Posterior vena cava (tissue), 2 donors: ENCODE measurements around the gene ATN1. TPM values are rescaled to one million over a fixed set of nuclear protein-coding genes. Genes with fewer than 3 reads are reported as not detected.
A peak's percentile ranks its signal among the peaks of the same experiment; 100 is the strongest.

ENCODE experiments used
- DNase-seq: peaks from one replicate; pipeline ENCODE4 v3.0.0-alpha.2; 2020; ENCODE audit warnings: low spot score
- intact Hi-C, 2 donors: fragments of 100-400 bp; cut with DNase I; formaldehyde crosslinking; loops; one replicate each; pipeline versions ENCODE4 v1.14.1 to v1.14.2; 2022 to 2023
- total RNA-seq, 2 donors: library from RNA; stranded (reverse); fragmentation: NEBNext Ultra II Directional; extraction: Animal tissue kit (Norgen Biotek cat#: 25700); gene quantifications; one replicate each; pipeline ENCODE4 v1.2.1, GENCODE V29; 2021
- donor health status: DM: yes; HTN: yes; CAD: no.
- donor health status: DM: yes; HTN: yes; CAD: no.

Gene ATN1
- total RNA-seq, 2 donors from 2014 or later: 97.0 to 106 TPM

DNA sequence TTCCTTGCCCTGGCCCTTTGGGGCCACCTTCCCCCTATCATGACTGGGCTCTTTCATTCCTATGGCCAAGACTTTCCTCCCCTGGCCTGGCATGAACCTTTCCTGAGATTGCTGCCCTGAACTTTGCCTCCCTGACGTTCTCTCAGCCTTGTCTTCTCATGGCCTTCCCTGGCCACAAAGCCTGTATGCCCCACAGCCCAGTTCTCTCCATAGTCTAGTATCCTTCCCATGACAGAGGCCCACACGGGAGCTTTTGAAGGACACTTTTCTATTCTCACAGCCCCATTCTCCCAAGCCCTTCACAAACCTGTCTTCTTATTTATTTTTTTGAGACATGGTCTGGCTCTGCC lies 11.4 kb downstream of the ATN1 start:
- intact Hi-C loops: loop anchor here in 1 of 2 donors (2.0 kb wide), 1 partner anchor 68 kb away; no protein-coding TSS in a partner anchor
- no peak for DNase-seq

DNA sequence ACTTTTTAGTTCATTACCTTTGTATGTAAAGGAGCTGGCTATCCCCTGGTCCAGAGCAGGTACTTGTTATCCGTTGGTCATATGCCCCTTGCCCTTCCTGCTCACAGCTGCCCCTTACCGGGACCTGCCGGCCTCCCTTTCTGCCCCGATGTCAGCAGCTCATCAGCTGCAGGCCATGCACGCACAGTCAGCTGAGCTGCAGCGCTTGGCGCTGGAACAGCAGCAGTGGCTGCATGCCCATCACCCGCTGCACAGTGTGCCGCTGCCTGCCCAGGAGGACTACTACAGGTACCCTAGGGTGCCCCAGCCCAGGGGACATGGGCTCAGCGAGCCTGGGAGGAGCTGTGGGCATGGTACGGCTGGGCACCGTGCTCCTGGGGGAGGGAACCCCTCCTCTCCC lies 13.5 kb downstream of the ATN1 start:
- intact Hi-C loops: no loop called here
- no peak for DNase-seq

GRCh38 chr12:6941782-6942181 lies 14.0 kb downstream of the ATN1 start:
- peak; percentile 83 for DNase-seq
- intact Hi-C loops: no loop called here

- intact Hi-C loops: no loop called here
- no peak for DNase-seq
These were observed 14.5 kb downstream of the ATN1 start for GRCh38 chr12:6942331-6942665.

- intact Hi-C loops: no loop called here
- DNase-seq: peak; percentile 90
These were observed 15.6 kb downstream of the ATN1 start for GRCh38 chr12:6943389-6943721.

GRCh38 chr12:6943722-6944380 lies 16.1 kb downstream of the ATN1 start, which contains the start of the genes C12orf57 and RNU7-1:
TSS of gene C12orf57 (plus strand) at chr12:6944022. CDS start at chr12:6944122, 100 bp downstream.
TSS of gene RNU7-1 (plus strand) at chr12:6943816.
- DNase-seq: peak; percentile 94
- intact Hi-C loops: no loop called here

DNA sequence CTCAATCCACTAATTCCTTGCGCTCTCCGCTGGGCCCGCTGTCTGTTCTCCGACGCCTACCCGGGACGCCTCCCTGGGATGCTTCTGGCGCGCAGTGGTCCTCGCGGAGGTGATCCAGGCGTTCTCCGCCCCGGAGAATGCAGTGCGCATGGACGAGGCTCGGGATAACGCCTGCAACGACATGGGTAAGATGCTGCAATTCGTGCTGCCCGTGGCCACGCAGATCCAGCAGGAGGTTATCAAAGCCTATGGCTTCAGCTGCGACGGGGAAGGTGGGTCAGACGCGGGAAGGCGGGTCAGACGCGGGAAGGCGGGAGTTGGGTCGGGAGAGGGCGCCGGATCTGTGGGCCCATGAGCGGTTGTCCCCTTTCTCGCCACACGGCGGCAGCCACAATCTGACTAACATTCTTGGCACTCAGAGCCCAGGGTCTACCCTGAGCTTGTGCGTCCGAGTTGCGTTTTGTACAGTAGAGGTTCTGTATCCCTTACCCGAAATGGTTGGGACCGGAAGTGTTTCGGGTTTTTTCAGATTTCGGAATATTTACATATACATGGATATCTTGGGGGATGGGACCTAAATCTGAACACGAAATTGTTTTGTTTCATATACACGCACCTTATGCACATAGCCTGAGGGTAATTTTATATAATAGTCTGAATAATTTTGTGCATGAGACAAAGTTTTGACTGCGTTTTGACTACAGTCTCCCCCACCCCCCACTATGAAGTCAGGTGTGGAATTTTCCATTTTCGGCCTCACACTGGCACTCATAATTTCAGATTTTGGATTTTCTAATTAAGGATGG lies 16.8 kb downstream of the ATN1 start:
- peak; percentile 98 for DNase-seq
- intact Hi-C loops: no loop called here

GRCh38 chr12:6945613-6946012 lies 17.9 kb downstream of the ATN1 start:
- intact Hi-C loops: no loop called here
- DNase-seq: no peak

DNA sequence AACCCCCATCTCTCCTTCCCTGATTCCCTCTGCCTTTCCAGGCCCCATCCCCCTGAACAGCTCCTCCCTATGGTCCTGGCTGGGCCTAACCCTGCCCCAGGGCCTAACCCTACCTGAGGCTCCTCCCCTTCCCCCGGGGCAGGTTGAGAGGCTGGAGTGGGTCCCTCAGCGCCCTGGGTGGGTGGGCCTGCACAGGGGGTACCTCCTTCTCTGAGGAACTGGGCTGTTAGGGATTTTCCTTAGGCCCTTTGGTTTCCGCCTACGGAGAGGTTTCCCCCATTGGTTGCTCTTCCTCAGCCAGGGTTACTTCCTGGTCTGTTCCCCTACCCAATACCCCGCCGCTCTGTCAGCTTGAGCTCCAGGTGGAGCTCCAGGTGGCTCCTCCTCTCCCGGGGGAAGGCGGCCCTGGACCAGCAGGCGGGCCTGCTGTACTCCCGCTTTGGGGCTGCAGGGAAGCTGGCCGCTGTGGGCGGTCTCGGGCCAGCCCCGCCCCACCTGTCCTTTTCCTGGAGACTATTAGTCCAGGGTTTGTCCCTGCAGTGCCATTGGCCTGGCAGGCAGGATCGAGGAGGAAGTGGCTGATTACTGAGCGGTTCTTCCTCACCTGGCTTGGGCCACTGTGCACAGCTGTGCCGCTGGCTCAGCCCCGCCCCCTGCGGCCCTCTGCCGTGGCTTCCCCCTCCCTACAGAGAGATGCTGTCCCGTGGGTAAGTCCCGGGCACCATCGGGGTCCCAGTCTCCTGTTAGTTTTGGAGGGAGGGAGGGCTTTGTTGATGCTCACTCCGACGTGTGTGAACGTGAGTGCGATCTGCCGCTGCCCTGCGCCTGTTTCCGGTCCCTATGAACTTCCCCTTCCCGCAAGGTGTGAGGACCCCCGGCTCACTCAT lies 18.5 kb downstream of the ATN1 start:
- DNase-seq: peak; percentile 87
- intact Hi-C loops: no loop called here

- intact Hi-C loops: no loop called here
- DNase-seq: no peak
These were observed 19.2 kb downstream of the ATN1 start for GRCh38 chr12:6946920-6947374.

DNA sequence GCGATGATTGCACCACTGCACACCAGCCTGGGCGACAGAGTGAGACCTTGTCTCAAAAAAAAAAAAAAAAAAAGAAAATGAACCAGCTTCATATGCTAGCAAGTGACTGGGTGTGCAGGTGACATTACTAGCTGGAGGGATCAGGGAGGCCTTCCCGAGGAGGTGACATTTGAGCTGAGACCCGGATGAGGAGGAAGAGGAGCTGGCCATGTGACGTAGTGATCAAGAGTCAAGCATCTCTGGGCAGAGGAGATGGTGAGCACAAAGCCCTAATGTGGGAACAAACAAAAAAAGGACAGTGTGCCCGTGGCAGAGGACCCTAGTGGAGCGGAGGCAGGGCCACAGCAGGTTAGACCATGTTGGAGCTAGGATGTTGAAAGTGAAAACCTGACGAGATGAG lies 19.9 kb downstream of the ATN1 start:
- intact Hi-C loops: no loop called here
- DNase-seq: peak; percentile 45

DNA sequence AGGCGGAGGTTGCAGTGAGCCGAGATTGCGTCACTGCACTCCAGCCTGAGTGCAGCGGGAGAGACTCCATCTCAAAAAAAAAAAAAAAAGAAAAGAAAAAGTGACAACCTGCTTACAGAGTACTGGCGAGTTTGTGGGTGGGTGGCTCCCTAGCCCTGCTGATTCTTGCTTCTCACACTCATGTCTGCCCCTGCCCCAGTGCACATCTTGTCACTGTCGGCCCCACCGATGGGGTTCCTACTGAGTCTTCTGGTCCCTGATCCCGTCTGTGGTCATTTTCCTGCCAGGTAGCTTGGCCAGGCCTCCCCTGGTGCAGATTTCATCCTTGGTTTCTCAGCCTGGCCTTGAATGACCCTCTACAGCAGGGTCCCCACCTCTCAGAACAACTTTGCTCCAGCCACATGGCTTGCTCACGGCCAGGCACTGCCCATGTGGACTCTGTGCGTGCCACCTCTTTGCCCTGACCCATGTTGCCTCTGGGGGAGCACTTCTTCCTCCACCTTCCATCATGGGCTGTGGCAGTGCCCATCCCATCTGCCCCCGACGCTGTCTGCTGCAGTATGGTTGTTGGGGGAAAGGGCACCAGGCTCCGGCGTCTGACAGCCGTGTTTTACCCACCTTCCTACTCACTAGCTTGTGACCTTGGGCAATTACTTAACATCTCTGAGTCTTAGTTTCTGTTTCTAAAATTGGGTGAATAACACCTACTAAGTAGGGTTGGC lies 21.3 kb downstream of the ATN1 start:
- intact Hi-C loops: no loop called here
- DNase-seq: peak; percentile 66

DNA sequence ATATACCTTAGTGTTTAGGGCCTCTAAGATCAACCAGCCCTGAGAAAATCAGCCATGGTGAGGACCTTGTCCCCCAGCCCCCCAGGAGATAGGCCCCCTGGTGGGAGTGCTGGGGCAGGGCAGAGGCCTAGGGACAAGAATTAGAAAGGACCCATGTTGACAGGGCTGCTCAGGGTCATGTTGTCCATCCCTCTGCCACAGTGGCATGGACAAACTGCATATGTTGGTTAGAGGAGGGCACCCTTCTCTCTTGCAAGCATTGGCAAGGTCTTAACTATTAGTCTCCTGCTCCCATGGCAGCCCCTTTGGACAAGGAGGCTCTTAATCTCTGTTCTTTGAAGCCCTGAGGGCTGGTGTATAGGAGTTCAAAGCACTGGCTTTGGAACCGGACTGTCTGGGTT lies 22.6 kb downstream of the ATN1 start:
- peak; percentile 62 for DNase-seq
- intact Hi-C loops: loop anchor here in 1 of 2 donors (10.0 kb wide), 1 partner anchor 164 kb away; no protein-coding TSS in a partner anchor

DNA sequence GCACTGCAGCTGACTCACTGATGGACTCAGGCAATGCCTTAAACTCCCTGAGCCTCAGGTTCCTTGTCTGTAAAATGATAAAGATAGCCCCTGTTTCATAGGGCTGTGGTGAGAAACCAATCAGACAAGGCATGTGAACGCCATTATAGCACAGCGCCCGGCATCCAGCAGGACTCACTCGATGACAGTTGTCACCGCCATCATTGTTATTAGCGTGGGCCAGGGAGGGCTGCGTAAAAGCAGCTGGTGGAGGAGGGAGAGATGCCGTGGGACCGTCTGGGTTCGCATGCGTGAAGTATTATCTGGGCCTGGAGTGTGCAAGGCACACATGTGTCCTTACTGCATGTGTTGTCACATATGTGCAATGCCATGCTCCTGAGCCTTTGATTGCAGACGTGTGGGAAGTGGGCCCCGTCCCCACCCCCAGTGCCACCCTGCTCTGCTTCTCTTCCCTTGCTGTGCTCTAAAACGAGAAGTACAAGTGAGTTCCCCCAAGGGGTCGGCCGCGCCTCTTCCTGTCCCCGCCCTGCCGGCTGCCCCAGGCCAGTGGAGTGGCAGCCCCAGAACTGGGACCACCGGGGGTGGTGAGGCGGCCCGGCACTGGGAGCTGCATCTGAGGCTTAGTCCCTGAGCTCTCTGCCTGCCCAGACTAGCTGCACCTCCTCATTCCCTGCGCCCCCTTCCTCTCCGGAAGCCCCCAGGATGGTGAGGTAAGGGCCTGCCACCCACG lies 23.2 kb downstream of the ATN1 start, which contains the start of gene PTPN6:
PTPN6 (plus strand) TSS at position 546 of the 730 bp plus-strand sequence; CDS start at position 703, 157 bp downstream.
- DNase-seq: peak; percentile 94
- intact Hi-C loops: loop anchor here in 1 of 2 donors (10.0 kb wide), 1 partner anchor 164 kb away; no protein-coding TSS in a partner anchor

DNA sequence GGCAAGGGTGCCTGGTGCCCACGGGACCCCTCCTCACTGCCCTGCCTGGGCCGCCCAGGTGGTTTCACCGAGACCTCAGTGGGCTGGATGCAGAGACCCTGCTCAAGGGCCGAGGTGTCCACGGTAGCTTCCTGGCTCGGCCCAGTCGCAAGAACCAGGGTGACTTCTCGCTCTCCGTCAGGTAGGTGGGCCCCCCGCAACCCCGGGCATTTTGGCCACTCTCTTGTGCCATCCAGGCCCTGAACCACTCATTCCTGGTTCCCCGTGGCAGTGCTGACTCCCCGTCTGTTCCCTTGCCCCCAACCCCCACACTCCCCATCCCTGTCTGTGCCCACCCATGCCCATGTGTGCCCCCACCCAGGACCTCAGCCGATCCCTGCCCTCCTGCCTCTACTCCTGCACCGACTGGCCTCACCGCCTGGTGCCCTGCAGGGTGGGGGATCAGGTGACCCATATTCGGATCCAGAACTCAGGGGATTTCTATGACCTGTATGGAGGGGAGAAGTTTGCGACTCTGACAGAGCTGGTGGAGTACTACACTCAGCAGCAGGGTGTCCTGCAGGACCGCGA lies 23.9 kb downstream of the ATN1 start:
- intact Hi-C loops: loop anchor here in 1 of 2 donors (10.0 kb wide), 1 partner anchor 163 kb away; no protein-coding TSS in a partner anchor
- peak; percentile 66 for DNase-seq

DNA sequence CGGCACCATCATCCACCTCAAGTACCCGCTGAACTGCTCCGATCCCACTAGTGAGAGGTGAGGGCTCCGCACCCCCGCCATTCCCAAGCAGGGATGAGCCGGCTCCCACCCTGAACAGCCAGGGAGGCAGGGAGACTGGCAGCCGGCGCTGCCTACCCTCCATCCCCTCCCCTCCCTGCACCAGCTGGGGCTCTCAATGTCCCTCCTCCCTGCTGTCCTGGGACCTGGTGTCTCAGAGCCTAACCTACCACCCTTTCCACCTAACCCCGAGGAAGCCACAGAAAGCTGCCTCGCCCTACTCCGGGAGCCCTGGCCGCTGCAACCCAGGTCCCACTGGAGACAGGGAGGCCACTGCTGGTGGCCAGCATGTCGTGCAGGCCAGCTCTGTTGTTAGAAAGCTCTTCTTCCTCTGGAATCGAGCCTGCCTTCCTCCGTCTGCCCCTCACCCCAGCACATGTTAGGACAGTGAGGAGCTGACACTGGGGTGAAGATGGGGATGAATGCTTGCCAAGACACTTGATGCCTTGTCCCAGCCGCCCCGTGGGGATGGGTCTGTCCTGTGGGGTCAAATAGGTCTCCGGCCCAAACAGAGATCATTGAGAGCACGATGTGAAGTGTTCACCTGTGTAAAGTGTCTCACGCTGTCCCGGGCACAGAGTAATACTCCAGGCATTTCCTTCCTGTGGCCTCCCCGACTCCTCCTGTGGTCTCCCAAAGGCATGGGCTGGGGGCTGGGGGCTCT lies 24.5 kb downstream of the ATN1 start:
- intact Hi-C loops: loop anchor here in 1 of 2 donors (10.0 kb wide), 1 partner anchor 163 kb away; no protein-coding TSS in a partner anchor
- peak; percentile 75 for DNase-seq

- peak; percentile 66 for DNase-seq
- intact Hi-C loops: loop anchor here in 1 of 2 donors (10.0 kb wide), 1 partner anchor 162 kb away; no protein-coding TSS in a partner anchor
These were observed 25.2 kb downstream of the ATN1 start for GRCh38 chr12:6952863-6953441.
